Middle frontal gyrus (tissue), 1 donor: ENCODE measurements around the gene CTNNBL1.
"Not testable (repeated sequence)": the region's sequence is repeated elsewhere in the genome, so short reads cannot be mapped to it uniquely, and the experiment has no call there.

Experiments used
- DNase-seq: peaks from one replicate; pipeline ENCODE4 v3.0.0-alpha.2; 2015; ENCODE audit warnings: low spot score; ENCODE audit errors: extremely low spot score

CTNNBL1 gene

DNA sequence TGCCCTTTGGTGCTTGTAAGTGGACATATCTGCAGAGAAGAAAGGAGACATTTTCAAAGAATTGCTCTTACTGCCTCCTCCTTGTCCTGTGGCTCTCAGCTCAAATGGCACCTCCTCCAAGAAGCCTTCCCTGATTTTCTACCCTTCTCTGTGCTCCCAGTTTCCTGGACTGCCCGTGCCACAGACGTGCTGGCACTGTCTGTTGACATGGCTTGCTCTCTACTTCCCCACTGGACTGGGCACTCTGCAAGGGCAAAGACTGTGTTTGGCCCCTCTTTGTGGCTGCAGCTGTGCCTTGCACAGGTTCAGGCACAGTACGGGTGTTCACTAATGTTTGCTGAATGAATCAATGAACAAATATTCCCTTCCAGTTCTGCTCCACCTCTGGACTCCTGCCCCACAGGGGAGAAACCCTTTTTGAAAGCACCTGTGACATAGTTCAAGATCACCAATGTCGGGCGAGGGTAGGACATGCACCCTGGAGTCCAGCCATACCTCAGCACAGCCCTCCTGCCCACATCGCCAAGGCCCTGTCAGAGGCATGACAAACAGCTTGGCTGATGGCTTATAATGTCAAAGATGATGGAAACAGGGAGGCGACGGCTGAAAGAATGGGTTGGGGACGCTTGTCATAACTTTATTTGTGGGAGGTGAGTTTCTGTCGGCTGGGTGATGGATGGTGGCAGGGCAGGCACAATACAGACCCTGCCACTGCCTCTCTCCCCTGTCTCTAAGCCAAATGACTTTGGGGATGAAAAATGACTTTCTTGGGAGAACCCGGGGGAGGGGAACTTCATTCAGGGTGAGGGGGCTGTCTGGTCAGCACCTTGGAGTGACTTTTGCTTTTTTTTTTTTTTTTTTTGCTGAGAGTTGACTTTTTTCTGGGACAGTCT is 15.6 kb upstream of the CTNNBL1 start:
- no peak for DNase-seq

DNA sequence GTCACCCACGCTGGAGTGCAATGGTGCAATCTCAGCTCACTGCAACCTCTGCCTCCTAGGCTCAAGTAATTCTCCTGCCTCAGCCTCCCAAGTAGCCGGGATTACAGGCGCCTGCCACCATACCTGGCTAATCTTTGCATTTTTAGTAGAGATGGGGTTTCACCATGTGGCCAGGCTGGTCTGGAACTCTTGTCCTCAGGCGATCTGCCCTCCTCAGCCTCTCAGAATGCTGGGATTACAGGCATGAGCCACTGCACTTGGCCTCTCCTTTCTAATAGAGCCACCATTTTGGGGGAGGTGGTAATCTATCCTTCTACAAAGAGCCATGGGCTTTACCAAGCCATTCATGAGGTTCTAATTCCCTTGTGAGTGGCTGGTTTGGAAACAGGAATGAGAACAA is 14.1 kb upstream of the CTNNBL1 start:
- not testable (repeated sequence) for DNase-seq

DNA sequence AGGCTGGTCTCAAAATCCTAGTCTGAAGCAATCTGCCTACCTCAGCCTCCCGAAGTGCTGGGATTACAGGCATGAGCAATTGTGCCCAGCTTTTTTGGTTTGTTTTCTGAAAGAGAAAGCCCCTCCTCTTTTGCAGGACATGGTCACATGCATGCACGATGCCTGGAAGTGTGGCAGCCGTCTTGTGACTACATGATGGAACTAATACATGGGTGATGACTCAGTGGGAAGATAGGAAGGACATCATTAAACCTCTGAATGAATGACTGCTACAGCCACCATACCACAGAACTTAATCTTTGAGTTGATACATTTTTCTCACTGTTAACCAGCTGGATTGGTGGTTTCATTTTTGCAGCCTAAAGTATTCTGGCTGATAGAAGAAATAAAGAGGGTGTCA is 13.4 kb upstream of the CTNNBL1 start:
- DNase-seq = no peak

GRCh38 chr20:37681384-37682112 is 12.3 kb upstream of the CTNNBL1 start:
- DNase-seq = no peak

DNA sequence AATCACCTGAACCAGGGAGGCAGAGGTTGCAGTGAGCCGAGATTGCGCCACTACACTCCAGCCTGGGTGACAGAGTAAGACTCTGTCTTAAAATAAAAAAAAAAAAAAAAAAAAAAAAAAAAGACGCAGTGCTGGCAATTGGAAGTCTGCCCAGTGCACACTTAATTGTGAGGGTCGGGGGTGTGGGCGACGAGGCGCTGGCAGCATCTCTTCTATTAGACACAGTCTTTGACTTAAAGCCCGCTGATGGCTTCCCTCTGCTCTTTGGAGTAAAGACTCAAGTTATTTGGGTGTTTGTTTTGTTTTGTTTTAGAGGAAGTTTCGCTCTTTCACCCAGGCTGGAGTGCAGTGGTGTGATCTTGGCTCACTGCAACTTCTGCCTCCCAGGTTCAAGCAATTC is 10.7 kb upstream of the CTNNBL1 start:
- DNase-seq = not testable (repeated sequence)

DNA sequence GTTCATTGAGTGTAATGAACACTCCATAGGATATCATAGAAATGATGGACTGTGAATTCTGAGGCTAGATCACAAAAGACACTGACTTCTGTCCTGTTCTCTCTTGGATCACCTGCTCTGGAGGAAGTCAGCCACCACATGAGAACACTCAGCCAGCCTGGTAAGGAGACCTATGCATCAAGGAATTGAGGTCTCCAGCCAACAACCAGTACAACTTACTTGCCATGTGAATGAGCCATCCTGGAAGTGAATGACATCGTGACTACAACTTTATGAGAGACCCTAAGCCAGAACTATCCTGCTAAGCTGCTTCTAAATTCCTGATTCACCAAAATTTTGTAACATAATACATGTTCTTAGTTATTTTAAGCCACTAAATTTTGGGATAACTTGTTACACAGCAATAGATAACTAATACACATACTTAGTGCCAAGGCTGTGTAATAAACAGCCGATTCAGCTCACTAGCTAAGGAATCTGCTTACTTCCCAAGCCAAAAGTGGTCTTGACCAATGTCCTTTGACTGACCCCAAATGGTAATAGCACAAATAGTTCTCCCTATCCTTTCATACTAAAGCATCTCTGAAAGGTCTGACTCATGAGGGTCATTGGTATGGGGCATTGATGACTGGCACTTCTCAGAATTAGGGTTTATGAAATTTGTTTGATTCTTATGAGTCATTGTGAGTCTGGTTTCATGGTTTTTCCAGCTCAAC is 6.9 kb upstream of the CTNNBL1 start:
- DNase-seq = no peak

DNA sequence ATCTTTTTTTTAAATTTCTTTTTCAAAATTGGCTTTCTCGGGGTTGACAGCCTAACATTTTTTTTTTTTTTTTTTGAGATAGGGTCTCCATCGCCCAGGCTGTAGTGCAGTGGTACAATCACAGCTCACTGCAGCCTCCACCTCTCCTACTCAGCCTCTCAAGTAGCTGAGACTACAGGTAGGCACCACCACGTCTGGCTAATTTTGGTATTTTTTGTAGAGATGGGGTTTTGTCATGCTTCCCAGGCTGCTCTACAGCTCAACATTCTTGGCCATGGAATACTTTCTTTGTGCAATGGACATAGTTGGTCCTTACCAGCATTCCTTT is 6.4 kb upstream of the CTNNBL1 start:
- DNase-seq = no peak

- no peak for DNase-seq
Observed at GRCh38 chr20:37688093-37688492, 5.7 kb upstream of the CTNNBL1 start.

DNA sequence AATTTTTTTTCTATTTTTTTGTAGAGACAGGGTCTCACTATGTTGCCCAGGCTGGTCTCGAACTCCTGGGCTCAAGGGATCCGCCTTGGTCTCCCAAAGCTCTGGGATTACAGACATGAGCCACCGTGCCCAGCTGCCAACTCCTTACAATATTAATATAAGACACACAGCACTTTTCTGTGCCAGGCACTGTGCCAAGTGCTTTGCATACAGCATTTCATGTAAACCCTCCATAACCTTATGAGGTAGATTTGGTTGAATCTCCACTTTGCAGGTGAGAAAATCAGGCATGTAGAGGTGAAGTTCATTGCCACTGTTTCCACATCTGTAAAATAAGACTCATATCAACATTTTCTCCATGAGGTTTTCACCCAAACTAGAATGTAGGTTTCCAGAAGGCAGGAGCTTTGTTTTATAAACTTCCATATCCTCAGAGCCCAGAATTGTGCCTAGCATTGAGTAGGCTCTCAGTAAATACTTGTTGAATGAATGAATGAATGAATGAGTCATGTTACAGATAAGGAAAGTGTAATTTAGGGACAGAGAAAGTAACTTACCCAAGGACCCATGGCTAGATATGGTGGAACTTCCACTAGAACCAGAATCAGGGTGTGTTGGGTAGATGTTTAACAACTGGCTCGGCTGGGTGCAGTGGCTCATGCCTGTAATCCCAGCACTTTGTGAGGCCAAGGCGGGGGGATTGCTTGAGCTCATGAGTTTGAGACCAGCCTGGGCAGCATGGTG is 3.0 kb upstream of the CTNNBL1 start:
- DNase-seq = no peak

DNA sequence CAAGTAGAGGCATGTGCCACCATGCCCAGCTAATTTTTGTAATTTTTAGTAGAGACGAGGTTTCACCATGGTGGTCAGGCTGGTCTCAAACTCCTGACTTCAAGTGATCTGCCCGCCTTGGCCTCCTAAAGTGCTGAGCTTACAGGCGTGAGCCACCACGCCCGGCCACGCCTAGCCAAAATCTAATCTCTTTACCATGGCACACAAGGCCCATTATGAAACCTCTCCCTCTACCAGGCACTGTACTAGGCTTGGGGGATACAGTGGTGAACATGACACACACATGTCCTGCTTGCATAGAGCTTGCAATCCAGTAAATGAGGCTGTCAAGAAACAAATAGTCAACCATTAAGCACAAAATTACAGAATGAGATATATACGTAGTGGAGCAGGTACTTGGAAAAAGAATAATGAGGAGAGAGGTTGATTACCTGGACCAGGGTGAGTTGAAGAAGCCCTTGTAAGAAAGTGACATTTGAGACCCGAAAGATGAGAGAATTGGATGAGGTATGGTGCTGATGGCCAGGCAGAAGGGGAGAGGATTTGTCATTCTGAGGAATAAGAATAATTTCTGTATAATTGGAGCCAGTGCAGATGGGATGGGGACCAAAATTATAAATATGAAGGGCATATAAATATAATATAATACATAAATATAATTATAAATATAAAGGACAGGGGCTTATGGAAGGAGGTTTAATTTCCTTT is 1.2 kb upstream of the CTNNBL1 start:
- DNase-seq = no peak

DNA sequence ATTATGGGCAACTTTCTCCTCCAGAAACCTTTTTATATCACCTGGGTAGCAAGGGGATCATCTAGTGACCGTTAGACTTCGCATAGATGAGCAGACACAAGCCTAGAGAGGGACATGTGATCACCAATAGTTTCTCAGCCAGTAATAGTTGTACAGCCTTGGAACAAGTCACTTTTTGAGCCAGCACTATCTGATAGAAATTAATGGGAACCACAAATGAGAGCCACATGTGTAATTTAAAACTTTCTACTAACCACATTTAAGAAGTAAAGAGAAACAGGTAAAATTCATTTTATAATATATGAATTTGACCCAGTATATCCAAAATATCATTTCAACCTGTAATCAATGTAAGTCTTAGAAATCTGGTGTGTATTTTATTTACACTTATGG is 592 bp upstream of the CTNNBL1 start:
- DNase-seq = no peak

DNA sequence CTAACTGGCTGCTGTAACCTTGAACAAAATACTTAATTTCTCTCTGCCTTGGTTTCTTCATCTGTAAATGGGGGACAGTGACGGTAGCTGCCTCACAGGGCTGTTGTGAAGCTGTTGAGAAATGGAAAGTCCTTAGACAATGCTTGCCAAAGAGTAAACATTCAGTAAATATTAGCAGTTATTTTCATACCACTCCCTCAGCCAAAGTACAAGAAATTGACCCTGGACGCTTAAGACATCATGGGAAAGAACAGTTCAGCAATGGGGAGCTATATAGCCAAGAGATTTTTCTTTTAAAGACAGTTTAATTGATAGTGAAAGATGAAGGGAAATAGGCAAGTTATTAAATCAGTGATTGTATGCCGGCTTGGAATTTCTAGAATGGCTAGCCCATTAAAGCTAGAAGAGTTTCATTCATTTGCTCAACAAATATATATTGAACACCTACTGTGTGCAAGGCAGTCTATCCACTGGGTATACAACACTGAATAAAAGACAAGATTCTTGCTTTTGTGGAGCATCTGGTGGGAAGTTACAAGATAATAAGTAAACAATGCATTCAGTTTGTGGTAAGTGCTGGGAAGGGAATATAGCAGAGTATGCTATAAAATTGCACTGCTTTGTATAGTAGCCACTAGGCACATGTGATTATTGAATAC is 2.0 kb downstream of the CTNNBL1 start:
- DNase-seq = no peak

DNA sequence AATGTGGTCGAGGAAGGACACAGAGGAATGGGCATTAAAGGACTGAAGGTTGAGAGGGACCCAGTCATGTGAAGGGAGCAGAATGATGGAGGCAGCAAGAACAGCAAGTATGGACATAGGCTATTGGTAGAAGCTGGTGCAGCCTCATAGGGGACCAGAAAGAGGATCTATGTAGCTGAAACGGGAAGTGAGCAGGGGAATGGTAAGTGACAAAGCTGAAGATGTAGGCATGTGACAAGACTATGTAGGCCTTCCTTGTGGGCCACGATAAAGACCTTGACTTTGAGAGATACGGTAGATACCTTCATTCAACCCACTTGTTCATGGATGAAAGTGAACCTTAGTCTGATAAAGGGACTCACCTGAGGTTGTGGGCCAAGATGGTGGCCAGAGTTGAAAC is 3.5 kb downstream of the CTNNBL1 start:
- DNase-seq = no peak

DNA sequence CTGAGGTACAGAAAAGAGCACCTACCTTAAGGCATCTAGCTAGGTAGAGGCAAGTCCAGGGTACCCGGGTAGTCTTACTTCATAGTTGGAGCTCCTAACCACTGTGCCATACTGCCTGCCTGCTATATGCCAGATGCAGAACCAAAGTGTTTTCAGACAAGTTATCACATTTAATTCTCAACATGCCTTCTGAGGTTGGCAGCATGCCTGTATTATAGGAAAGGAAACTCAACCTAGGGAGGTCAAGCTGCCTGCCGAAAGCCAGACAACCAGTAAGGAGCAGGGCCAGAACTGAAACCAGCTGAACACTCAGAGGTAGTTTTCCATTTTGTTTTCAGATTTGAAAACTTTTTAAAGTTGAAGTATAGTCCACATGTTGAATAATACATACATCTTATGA is 5.4 kb downstream of the CTNNBL1 start:
- DNase-seq = no peak

DNA sequence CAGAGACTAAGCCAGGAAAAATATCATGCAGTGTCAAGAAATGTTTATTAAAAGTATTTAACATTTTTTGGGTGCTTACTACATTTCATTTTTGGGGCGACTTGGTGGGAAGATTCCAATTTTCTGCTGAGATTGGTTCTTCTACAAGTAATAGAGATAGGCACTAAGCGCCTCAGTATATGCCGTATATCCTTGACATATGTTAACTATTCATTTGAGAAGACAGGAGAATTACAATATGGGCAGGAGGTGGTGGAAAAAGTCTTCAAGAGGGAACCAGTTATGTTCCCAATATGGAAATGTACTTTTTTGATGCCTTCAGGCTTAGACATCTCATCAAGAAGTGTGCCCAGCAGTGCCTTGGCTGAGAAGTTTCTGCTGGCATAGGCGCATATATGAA is 6.5 kb downstream of the CTNNBL1 start:
- no peak for DNase-seq

DNA sequence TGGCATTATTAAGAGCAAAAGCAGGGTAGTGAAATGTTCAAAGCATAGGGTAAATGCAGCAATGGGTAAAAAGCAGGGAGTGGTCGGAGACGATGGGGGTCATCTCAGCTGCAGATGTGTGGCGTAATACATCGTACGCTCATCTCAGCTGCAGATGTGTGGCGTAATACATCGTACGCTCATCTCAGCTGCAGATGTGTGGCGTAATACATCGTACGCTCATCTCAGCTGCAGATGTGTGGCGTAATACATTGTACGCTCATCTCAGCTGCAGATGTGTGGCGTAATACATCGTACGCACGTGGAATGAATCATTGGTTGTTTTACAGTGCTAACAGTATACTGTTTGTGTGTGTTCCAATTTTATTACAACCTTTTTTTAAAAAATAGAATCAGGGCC is 7.8 kb downstream of the CTNNBL1 start:
- DNase-seq = not testable (repeated sequence)

DNA sequence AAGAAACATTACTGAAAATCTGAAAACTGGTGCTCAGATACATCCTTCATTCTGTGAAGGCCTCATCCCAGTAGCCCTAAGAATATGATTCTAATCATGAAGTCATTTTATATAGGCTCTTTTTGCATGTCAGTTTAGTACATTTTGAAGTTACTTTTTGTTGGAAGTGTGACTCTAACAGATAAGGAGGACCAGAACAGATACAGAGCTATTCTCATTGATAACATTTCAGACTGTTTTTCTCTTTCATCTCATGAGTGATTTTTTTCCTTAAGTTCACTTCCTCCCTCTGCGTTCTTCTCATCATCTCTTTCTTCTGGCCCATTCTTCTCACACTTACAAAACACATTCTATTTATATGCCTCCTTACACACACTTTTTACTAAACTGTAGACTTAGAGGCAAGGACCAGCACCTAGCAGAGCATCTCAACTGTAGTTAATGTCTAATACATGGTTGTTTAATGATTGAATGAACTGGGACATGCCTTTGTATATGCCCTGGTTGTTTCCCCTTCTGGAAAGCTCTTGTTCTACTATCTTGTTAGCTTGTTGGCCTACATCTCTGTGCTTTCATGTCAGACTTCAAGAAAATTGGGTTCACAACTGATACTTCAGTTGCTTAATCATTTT is 8.7 kb downstream of the CTNNBL1 start:
- no peak for DNase-seq

- DNase-seq = no peak
Observed at GRCh38 chr20:37703035-37703845, 9.4 kb downstream of the CTNNBL1 start.

- DNase-seq = no peak
Observed at GRCh38 chr20:37704955-37705354, 11.1 kb downstream of the CTNNBL1 start.
